WTC11 (cell line): ENCODE results near the gene CFDP1. TPM values are rescaled to one million over a fixed set of nuclear protein-coding genes. Genes with fewer than 3 reads are reported as not detected.

Experiments used
- ATAC-seq: fragments of 200-7000 bp; cut with Tn5 transposase; 2 replicates; pipeline ENCODE4 v1.10.0; 2021; ENCODE audit warnings: mild to moderate bottlenecking, moderate library complexity
- CTCF ChIA-PET: fragments of 300-600 bp; sonication (Branson Sonifier 250); formaldehyde crosslinking; loops from one replicate; lab custom pipeline; 2021; ENCODE audit warnings: antibody characterized with exemption; lab: Charles Lee
- POLR2A ChIA-PET: fragments of 350-600 bp; sonication (Branson Sonifier 250); formaldehyde crosslinking; loops from one replicate; lab custom pipeline; 2021; ENCODE audit warnings: antibody characterized with exemption; lab: Charles Lee
- DNase-seq: peaks from one replicate; pipeline ENCODE4 v3.0.0; 2021; ENCODE audit warnings: low spot score
- H3K27ac Mint-ChIP-seq: 2 replicates; pipeline ENCODE4 v1.8.0; 2021; ENCODE audit warnings: mixed read lengths
- H3K27me3 Mint-ChIP-seq: 2 replicates; pipeline ENCODE4 v1.8.0; 2021; ENCODE audit warnings: low read depth, mild to moderate bottlenecking, moderate library complexity, mixed read lengths
- H3K36me3 Mint-ChIP-seq: 2 replicates; pipeline ENCODE4 v1.8.0; 2021; ENCODE audit warnings: mixed read lengths
- H3K4me1 Mint-ChIP-seq: 2 replicates; pipeline ENCODE4 v1.8.0; 2022; ENCODE audit warnings: mixed read lengths
- H3K4me3 Mint-ChIP-seq: 2 replicates; pipeline ENCODE4 v1.8.0; 2021; ENCODE audit warnings: mild to moderate bottlenecking, moderate library complexity, mixed read lengths
- H3K9me3 Mint-ChIP-seq: 2 replicates; pipeline ENCODE4 v1.8.0; 2021; ENCODE audit warnings: mixed read lengths
- AR ChIP-seq: fragments of 250-450 bp; sonication (Bioruptor Pico); IDR thresholded peaks from 2 replicates; pipeline ENCODE4 v1.9.0; 2021; ENCODE audit warnings: mild to moderate bottlenecking
- ARID4B ChIP-seq: sonication (generic); formaldehyde crosslinking; IDR thresholded peaks from 2 replicates; pipeline ENCODE4 v1.8.0; 2023; ENCODE audit warnings: missing genetic modification reagents, mild to moderate bottlenecking, borderline replicate concordance
- ATF1 ChIP-seq: sonication (generic); formaldehyde crosslinking; IDR thresholded peaks from 2 replicates; pipeline ENCODE4 v1.8.1; 2023; ENCODE audit warnings: mild to moderate bottlenecking, moderate library complexity, missing genetic modification reagents
- E2F5 ChIP-seq: sonication (generic); formaldehyde crosslinking; IDR thresholded peaks from 2 replicates; pipeline ENCODE4 v1.8.1; 2022; ENCODE audit warnings: mild to moderate bottlenecking, moderate library complexity, missing genetic modification reagents
- EMX1 ChIP-seq: fragments of 250-450 bp; sonication (Bioruptor Pico); IDR thresholded peaks from 2 replicates; pipeline ENCODE4 v1.8.0; 2021; ENCODE audit warnings: mild to moderate bottlenecking
- ERG ChIP-seq: fragments of 250-450 bp; sonication (Bioruptor Pico); IDR thresholded peaks from 2 replicates; pipeline ENCODE4 v1.8.0; 2021; ENCODE audit warnings: mild to moderate bottlenecking
- ESRRA ChIP-seq: sonication (generic); formaldehyde crosslinking; IDR thresholded peaks from 2 replicates; pipeline ENCODE4 v1.8.1; 2022; ENCODE audit warnings: mild to moderate bottlenecking, missing genetic modification reagents, borderline replicate concordance
- GTF2I ChIP-seq: fragments of 250-450 bp; sonication (Bioruptor Pico); conservative IDR thresholded peaks from 2 replicates; pipeline ENCODE4 v1.4.0; 2021; ENCODE audit warnings: mild to moderate bottlenecking
- IRF1 ChIP-seq: sonication (generic); formaldehyde crosslinking; IDR thresholded peaks from 2 replicates; pipeline ENCODE4 v1.8.0; 2023; ENCODE audit warnings: missing genetic modification reagents
- JAZF1 ChIP-seq: fragments of 250-450 bp; sonication (Bioruptor Pico); IDR thresholded peaks from 2 replicates; pipeline ENCODE4 v1.9.0; 2021; ENCODE audit warnings: moderate library complexity, mild to moderate bottlenecking, inconsistent platforms
- NFYB ChIP-seq: sonication (generic); formaldehyde crosslinking; conservative IDR thresholded peaks from 2 replicates; pipeline ENCODE4 v1.8.0; 2022; ENCODE audit warnings: low read depth, missing genetic modification reagents
- SOX15 ChIP-seq: fragments of 250-450 bp; sonication (Bioruptor Pico); IDR thresholded peaks from 2 replicates; pipeline ENCODE4 v1.9.0; 2021; ENCODE audit warnings: mild to moderate bottlenecking
- STAT6 ChIP-seq: sonication (generic); formaldehyde crosslinking; conservative IDR thresholded peaks from 2 replicates; pipeline ENCODE4 v1.8.1; 2023; ENCODE audit warnings: mild to moderate bottlenecking, low read depth, missing genetic modification reagents, moderate library complexity
- USF2 ChIP-seq: sonication (generic); formaldehyde crosslinking; IDR thresholded peaks from 2 replicates; pipeline ENCODE4 v1.8.1; 2023; ENCODE audit warnings: mild to moderate bottlenecking, missing genetic modification reagents, moderate library complexity
- ZNF121 ChIP-seq: sonication (generic); formaldehyde crosslinking; IDR thresholded peaks from 2 replicates; pipeline ENCODE4 v1.8.0; 2023; ENCODE audit warnings: missing genetic modification reagents
- ZNF138 ChIP-seq: sonication (generic); formaldehyde crosslinking; conservative IDR thresholded peaks from 2 replicates; pipeline ENCODE4 v1.8.1; 2022; ENCODE audit warnings: mild to moderate bottlenecking, moderate library complexity, missing genetic modification reagents
- ZNF219 ChIP-seq: sonication (generic); formaldehyde crosslinking; IDR thresholded peaks from 2 replicates; pipeline ENCODE4 v1.8.0; 2023; ENCODE audit warnings: missing genetic modification reagents, mild to moderate bottlenecking, borderline replicate concordance
- ZNF232 ChIP-seq: sonication (generic); formaldehyde crosslinking; IDR thresholded peaks from 2 replicates; pipeline ENCODE4 v1.8.0; 2022; ENCODE audit warnings: mild to moderate bottlenecking, missing genetic modification reagents
- ZNF532 ChIP-seq: fragments of 250-450 bp; sonication (Bioruptor Pico); IDR thresholded peaks from 2 replicates; pipeline ENCODE4 v1.9.0; 2021; ENCODE audit warnings: mild to moderate bottlenecking, borderline replicate concordance
- total RNA-seq: library from RNA; stranded (reverse); gene quantifications from 3 replicates; pipeline ENCODE4 v1.2.3, GENCODE V29; 2021

CFDP1 gene
- total RNA-seq, 1 experiment from 2014 or later, result 79.2 TPM

- ATAC-seq (no peak), DNase-seq (no peak)
- no peaks in the 10 kb centered on the region for H3K27me3 Mint-ChIP-seq
- no peak for TF ChIP-seq ZNF532 (CRISPR knock-in tag)
- no peak for TF ChIP-seq ZNF232 (CRISPR knock-in tag)
- no peak for TF ChIP-seq GTF2I (CRISPR knock-in tag)
- no peak for TF ChIP-seq USF2 (CRISPR knock-in tag)
- no peak for TF ChIP-seq IRF1
- no peak for TF ChIP-seq ATF1 (CRISPR knock-in tag)
- no peak for TF ChIP-seq ZNF121
- TF ChIP-seq AR (CRISPR knock-in tag), result no peak
- no peak for TF ChIP-seq SOX15 (CRISPR knock-in tag)
- no peak for TF ChIP-seq E2F5
- no peak for TF ChIP-seq NFYB (CRISPR knock-in tag)
- no peak for TF ChIP-seq STAT6 (CRISPR knock-in tag)
- TF ChIP-seq ARID4B (CRISPR knock-in tag), result no peak
- TF ChIP-seq JAZF1 (CRISPR knock-in tag), result no peak
- no peak for TF ChIP-seq ERG (CRISPR knock-in tag)
- no peak for TF ChIP-seq ZNF138
- no peak for TF ChIP-seq ESRRA (CRISPR knock-in tag)
- TF ChIP-seq ZNF219, result no peak
- TF ChIP-seq EMX1, result no peak
- peak overlapping the region; percentile 30; the same call in 1 of the 2 replicates for H3K27ac Mint-ChIP-seq
- H3K36me3 Mint-ChIP-seq, result peaks cover 4% of the 10 kb centered on the region
- ChIA-PET CTCF (interaction anchor here (1.3 kb wide), 2 partner anchors 59 to 60 kb away, joined by 3 read pairs; no protein-coding TSS in a partner anchor), POLR2A (no interaction called here)
- no peak overlapping the region for H3K4me3 Mint-ChIP-seq
- H3K4me1 Mint-ChIP-seq, result peaks cover 77% of the 10 kb centered on the region
- H3K9me3 Mint-ChIP-seq, result no peaks in the 10 kb centered on the region
These were observed 24.7 kb upstream of the CFDP1 start for GRCh38 chr16:75458029-75458428.
